K562 treated with DMSO at 1 percent for 12 hours (cell line): ENCODE data around the gene NME3. TPM values are rescaled to one million over a fixed set of nuclear protein-coding genes. Genes with fewer than 3 reads are reported as not detected.

ENCODE experiments used
- total RNA-seq: library from RNA; unstranded; fragments of 300-600 nt; gene quantifications from 2 replicates; pipeline ENCODE4 v1.2.3, GENCODE V29; 2022; ENCODE audit not compliant: insufficient read depth

Gene NME3
- total RNA-seq: 55.4 and 83.8 TPM in 2 replicates

DNA sequence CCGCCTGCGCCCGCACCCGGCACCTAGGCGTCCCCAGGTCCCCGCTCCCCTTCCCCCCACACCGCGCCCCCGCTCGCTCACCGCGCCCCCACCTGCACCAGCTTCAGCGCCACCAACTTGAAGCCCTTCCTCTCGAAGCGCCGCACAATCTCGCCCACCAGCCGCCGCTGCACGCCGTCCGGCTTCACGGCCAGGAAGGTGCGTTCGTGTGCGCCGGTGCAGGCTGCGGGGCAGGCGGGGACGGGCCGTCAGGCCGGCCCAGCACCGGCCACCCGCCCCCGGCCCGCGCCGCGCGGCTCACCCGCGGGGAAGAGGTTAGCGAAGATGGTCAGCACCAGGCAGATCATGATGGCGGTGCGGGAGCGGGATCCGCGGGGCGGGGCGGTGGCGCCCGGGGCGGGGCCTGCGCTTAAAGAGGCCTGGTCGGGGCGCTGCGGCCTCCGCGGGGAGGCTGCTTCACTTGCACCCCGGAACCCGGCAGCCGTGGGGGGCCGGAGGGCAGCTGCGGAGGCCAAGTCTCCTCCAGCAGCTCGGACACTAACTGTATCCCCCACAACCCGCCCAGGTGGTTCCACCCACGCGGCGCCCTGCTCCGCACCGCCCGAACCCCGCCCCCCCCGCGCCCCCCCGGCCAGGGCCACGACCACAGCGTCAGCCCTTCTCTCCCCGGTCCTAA, at the start of gene NME3:
Gene NME3 (minus strand): TSS at position 356 of the 676 bp plus-strand sequence. CDS start 9 bp downstream, at position 347.

DNA sequence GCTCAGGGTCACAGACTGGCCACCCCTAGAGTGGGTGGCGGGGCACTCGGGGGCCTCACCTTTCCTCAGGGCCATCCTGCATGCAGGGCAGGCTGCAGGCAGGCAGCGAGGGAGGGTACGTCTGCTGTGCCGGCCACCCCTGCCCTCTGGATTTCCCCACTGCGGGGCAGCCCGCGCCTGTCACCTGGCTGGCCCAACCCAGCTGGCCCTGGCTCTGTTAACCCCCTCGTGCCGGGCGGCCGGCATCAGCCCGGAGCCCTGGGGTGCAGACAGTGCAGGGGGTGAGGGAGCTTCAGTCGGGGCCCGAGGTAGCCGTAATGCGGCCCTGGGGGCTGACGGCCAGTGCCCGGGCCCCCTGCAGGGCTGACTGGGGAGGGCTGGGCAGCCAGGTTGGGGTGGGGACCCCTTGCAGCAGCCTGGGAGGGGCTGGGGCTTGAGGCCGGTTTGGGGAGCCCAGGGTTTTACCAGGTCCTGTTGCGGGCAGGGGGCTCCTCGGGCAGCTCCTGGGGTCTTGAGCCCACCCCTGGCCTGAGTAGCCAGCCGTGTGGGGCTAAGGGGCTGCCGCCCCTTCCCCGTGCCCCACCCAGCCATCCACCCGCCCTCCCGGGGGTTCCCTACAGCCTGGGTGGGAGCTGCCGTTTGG, 22.4 kb upstream of the NME3 start, which contains the start of gene IGFALS:
Gene IGFALS (minus strand): TSS at position 128 of the 643 bp plus-strand sequence. CDS start 53 bp downstream, at position 75.

DNA sequence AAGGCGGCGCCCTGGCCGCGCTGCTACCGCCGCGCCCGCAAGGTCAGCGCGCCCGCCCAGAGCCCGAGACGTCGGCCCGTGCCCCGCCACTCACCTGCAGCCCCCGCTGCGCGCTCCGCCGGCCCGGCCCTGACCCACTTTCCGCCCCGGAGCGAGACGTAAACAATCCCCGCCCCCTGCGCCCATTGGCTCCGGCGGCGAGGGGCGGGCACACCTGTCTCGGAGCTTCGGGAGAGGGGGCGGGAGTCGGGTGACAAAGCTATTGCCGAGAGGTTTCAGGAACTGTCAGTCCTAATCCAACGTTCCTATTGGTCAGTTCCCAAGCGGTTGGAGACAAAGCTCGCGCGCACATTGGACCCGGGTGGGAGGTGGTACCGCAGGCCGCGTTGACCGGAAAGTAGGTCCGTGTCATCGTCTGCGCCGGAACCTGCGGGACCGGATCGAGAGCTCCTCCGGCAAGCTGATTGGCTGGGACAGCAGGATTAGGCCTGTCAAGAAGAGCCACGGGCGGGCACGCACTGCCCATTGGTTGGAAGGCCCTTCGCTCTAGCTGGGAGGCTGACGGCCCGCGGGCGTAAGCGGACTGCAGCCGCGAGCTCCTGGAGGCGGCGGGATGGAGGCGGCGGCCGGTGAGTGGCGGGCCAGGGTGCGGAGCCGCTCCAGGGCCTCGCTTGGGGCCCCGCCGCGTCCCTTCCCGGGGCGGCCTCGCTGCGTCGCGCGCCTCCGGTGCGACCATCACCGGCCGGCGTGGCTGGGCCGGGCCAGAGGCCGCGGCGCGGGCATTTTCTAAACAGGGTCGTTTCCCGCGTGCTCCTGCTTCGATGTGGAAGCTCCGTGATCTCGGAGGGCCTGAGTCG, 11.3 kb upstream of the NME3 start, which contains the start of the genes NUBP2 and SPSB3:
Gene NUBP2 (plus strand): TSS at position 553 of the 857 bp plus-strand sequence. CDS start 61 bp downstream, at position 614.
Gene SPSB3 (minus strand): TSS at position 164 of the 857 bp plus-strand sequence. CDS start 1,088 bp downstream, outside the sequence.

DNA sequence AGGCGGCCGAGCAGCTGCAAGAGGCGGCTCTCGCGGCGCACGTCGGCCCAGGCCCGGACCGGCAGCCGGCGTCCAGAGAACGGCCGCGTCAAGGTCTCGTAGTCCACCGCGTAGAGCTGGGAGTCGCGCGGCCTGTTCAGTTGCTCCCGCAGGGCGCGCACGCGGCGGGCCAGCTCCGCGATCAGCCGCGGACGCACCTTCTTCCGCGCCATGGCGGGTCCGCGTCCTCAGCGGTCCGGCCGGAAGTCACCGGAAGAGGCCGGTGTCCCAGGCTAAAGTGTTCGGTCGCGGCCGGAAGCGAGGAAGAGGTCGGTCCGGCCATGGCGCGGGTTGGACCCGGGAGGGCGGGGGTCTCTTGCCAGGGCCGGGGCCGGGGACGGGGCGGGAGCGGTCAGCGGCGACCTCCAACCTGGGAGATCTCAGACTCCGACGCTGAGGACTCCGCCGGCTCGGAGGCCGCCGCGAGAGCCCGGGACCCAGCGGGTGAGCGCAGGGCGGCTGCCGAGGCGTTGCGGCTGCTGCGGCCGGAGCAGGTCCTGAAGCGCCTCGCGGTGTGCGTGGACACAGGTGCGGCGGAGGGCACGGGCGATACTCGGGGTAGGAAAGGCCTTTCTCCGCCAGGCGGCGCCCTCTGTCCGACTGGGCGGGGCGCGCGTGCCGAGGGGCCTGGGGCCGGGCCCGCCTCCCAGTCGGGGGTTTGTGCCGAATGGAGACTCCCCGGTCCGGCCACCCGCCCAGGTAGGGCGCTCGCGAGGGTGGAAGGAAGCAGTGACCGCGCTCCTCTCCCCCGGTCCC, 1.8 kb upstream of the NME3 start, which contains the start of gene MRPS34:
Gene MRPS34 (minus strand): TSS at position 227 of the 795 bp plus-strand sequence. CDS start 15 bp downstream, at position 212.

DNA sequence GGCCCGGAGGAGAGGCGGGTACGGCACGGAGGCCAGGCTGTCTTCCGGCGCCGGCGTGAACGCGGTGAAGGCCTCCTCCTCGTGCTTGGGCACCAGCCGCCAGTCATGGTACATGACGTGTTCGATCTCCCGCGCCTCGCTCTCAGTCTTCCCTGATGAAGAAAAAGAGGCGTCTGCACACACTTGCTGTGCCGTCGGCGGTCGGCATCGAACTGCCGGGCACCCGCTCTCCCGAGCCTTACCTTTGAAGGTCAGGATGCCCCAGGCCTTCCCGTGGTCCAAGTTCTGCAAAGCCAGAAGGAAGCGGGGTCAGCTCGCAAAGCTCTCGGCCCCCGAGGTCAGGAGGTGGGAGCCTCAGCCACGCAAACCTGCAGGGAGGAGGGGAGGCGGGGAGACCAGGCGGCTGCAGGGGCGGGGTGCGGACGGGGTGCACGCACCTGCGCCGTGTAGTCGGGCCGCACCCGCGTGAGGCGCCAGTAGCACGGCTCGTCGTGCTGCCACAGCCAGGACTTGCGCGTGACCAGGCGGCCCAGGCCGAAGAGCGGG, 1.1 kb upstream of the NME3 start, which contains the start of gene EME2:
Gene EME2 (plus strand): TSS at position 449 of the 546 bp plus-strand sequence. CDS start 418 bp downstream, outside the sequence.

Other genes with a start within 250 kb of the NME3 start
- gene TMEM204, start 237.9 kb downstream of the NME3 start, total RNA-seq: not detected in 2 replicates
- 3.2 and 6.6 TPM in 2 replicates for gene IFT140, start 159.5 kb downstream of the NME3 start, total RNA-seq
- gene CRAMP1, start 159.2 kb downstream of the NME3 start, total RNA-seq: 3.0 and 11.4 TPM in 2 replicates
- 31.3 and 62.9 TPM in 2 replicates for gene JPT2, start 93.3 kb downstream of the NME3 start, total RNA-seq
- 14.0 and 50.6 TPM in 2 replicates for gene MAPK8IP3, start 65.3 kb downstream of the NME3 start, total RNA-seq
- 3.5 and 11.1 TPM in 2 replicates for gene EME2, start 1.3 kb upstream of the NME3 start, total RNA-seq
- gene MRPS34, start 1.6 kb upstream of the NME3 start, total RNA-seq: 170 and 217 TPM in 2 replicates
- gene SPSB3, start 11.0 kb upstream of the NME3 start, total RNA-seq: 80.4 and 89.8 TPM in 2 replicates
- gene NUBP2, start 11.4 kb upstream of the NME3 start, total RNA-seq: 119 and 185 TPM in 2 replicates
- gene IGFALS, start 22.2 kb upstream of the NME3 start, total RNA-seq: 0.51 TPM in 1 of 2 replicates, not detected in the other
- gene HAGH, start 55.3 kb upstream of the NME3 start, total RNA-seq: 87.9 and 95.5 TPM in 2 replicates
- gene FAHD1, start 55.7 kb upstream of the NME3 start, total RNA-seq: 22.3 and 24.5 TPM in 2 replicates
- gene MEIOB, start 100.6 kb upstream of the NME3 start, total RNA-seq: 35.2 and 61.4 TPM in 2 replicates
- gene HS3ST6, start 146.9 kb upstream of the NME3 start, total RNA-seq: not detected in 2 replicates
- gene MSRB1, start 171.7 kb upstream of the NME3 start, total RNA-seq: 142 and 157 TPM in 2 replicates
- not detected in 2 replicates for gene RPL3L, start 183.1 kb upstream of the NME3 start, total RNA-seq
- 209 and 233 TPM in 2 replicates for gene NDUFB10, start 188.0 kb upstream of the NME3 start, total RNA-seq
- 6,317 and 9,099 TPM in 2 replicates for gene RPS2, start 193.3 kb upstream of the NME3 start, total RNA-seq
- 1.3 TPM in 1 of 2 replicates, not detected in the other for gene RNF151, start 195.3 kb upstream of the NME3 start, total RNA-seq
- 37.2 and 53.2 TPM in 2 replicates for gene TBL3, start 200.5 kb upstream of the NME3 start, total RNA-seq
- 0.89 TPM in 1 of 2 replicates, not detected in the other for gene NOXO1, start 209.9 kb upstream of the NME3 start, total RNA-seq
- gene GFER, start 212.7 kb upstream of the NME3 start, total RNA-seq: 46.5 and 60.5 TPM in 2 replicates
- gene SYNGR3, start 218.4 kb upstream of the NME3 start, total RNA-seq: 24.1 and 36.4 TPM in 2 replicates
- gene ZNF598, start 238.3 kb upstream of the NME3 start, total RNA-seq: 71.6 and 98.5 TPM in 2 replicates
- gene NPW, start 248.2 kb upstream of the NME3 start, total RNA-seq: 1.8 and 4.4 TPM in 2 replicates